ENCODE measurements around the gene TMEM221. TPM values are rescaled to one million over a fixed set of nuclear protein-coding genes. Genes with fewer than 3 reads are reported as not detected.

TMEM221 gene
- total RNA-seq, 1 donor from 2014 or later: 0.30 TPM

- Mint-ChIP-seq H3K4me1 (ENCODE audit: unreplicated experiment) (peaks cover 21% of the 10 kb centered on the region), H3K4me3 (ENCODE audit: unreplicated experiment) (peak overlapping the region; percentile 83), H3K9me3 (ENCODE audit: unreplicated experiment) (no peaks in the 10 kb centered on the region), H3K27ac (ENCODE audit: unreplicated experiment) (peak overlapping the region; percentile 34), H3K36me3 (ENCODE audit: unreplicated experiment) (peaks cover 3% of the 10 kb centered on the region), H3K27me3 (ENCODE audit: unreplicated experiment) (peaks cover 6% of the 10 kb centered on the region)
- TF ChIP-seq CTCF (IDR thresholded peaks at IDR 0.05): no peak
- DNase-seq (ENCODE audit: extremely low spot score, unreplicated experiment): no peak
Measured at GRCh38 chr19:17420475-17420924, 28.0 kb downstream of the TMEM221 start.

GRCh38 chr19:17419621-17420474 is 28.6 kb downstream of the TMEM221 start, which contains the start of gene MVB12A:
MVB12A (plus strand) TSS chr19:17420047; CDS start chr19:17420136, 89 bp downstream.
- Mint-ChIP-seq H3K9me3 (ENCODE audit: unreplicated experiment) (no peaks in the 10 kb centered on the region), H3K4me1 (ENCODE audit: unreplicated experiment) (peaks cover 17% of the 10 kb centered on the region), H3K27ac (ENCODE audit: unreplicated experiment) (peak within 1 kb of the TSS; percentile 97), H3K36me3 (ENCODE audit: unreplicated experiment) (peaks cover 3% of the 10 kb centered on the region), H3K27me3 (ENCODE audit: unreplicated experiment) (peaks cover 11% of the 10 kb centered on the region), H3K4me3 (ENCODE audit: unreplicated experiment) (peak within 1 kb of the TSS; percentile 83)
- peak; percentile 99 for DNase-seq (ENCODE audit: extremely low spot score, unreplicated experiment)
- TF ChIP-seq CTCF (IDR thresholded peaks at IDR 0.05): no peak

- Mint-ChIP-seq H3K4me1 (ENCODE audit: unreplicated experiment) (peaks cover 14% of the 10 kb centered on the region), H3K36me3 (ENCODE audit: unreplicated experiment) (peaks cover 3% of the 10 kb centered on the region), H3K4me3 (ENCODE audit: unreplicated experiment) (peak overlapping the region; percentile 83), H3K9me3 (ENCODE audit: unreplicated experiment) (no peaks in the 10 kb centered on the region), H3K27ac (ENCODE audit: unreplicated experiment) (peak overlapping the region; percentile 97), H3K27me3 (ENCODE audit: unreplicated experiment) (peaks cover 11% of the 10 kb centered on the region)
- no peak for DNase-seq (ENCODE audit: extremely low spot score, unreplicated experiment)
- no peak for TF ChIP-seq CTCF (IDR thresholded peaks at IDR 0.05)
Measured at GRCh38 chr19:17419154-17419620, 29.3 kb downstream of the TMEM221 start.

GRCh38 chr19:17418710-17419109 is 29.8 kb downstream of the TMEM221 start:
- Mint-ChIP-seq H3K9me3 (ENCODE audit: unreplicated experiment) (no peaks in the 10 kb centered on the region), H3K4me3 (ENCODE audit: unreplicated experiment) (peak overlapping the region; percentile 83), H3K4me1 (ENCODE audit: unreplicated experiment) (peaks cover 13% of the 10 kb centered on the region), H3K36me3 (ENCODE audit: unreplicated experiment) (peaks cover 3% of the 10 kb centered on the region), H3K27me3 (ENCODE audit: unreplicated experiment) (peaks cover 11% of the 10 kb centered on the region), H3K27ac (ENCODE audit: unreplicated experiment) (peak overlapping the region; percentile 97)
- DNase-seq (ENCODE audit: extremely low spot score, unreplicated experiment): no peak
- no peak for TF ChIP-seq CTCF (IDR thresholded peaks at IDR 0.05)

- peaks cover 14% of the 10 kb centered on the region for H3K4me1 Mint-ChIP-seq (ENCODE audit: unreplicated experiment)
- no peaks in the 10 kb centered on the region for H3K9me3 Mint-ChIP-seq (ENCODE audit: unreplicated experiment)
- no peak overlapping the region for H3K27ac Mint-ChIP-seq (ENCODE audit: unreplicated experiment)
- H3K27me3 Mint-ChIP-seq (ENCODE audit: unreplicated experiment): peaks cover 20% of the 10 kb centered on the region
- H3K4me3 Mint-ChIP-seq (ENCODE audit: unreplicated experiment): no peak overlapping the region
- DNase-seq (ENCODE audit: extremely low spot score, unreplicated experiment): no peak
- no peaks in the 10 kb centered on the region for H3K36me3 Mint-ChIP-seq (ENCODE audit: unreplicated experiment)
- no peak for TF ChIP-seq CTCF (IDR thresholded peaks at IDR 0.05)
Measured at GRCh38 chr19:17415121-17415520, 33.3 kb downstream of the TMEM221 start.

Data from osteocyte (in vitro differentiated cells).